Stimulated activated CD8-positive, alpha-beta memory T cell treated with anti-CD3 and anti-CD28 coated beads, Interleukin-4, amount 100 ng/mL, for 1 hour (primary cell): ENCODE measurements around the gene CCDC169.
"Not testable (repeated sequence)": the region's sequence is repeated elsewhere in the genome, so short reads cannot be mapped to it uniquely, and the experiment has no call there.

Experiments used
- DNase-seq, 2 donors: peaks; one replicate each; pipeline ENCODE4 v3.0.0-alpha.2; 2020; ENCODE audit warnings: low read depth in 2 of 2, low spot score in 1 of 2

The CCDC169 gene

GRCh38 chr13:36319793-36320192 lies 22.2 kb upstream of the CCDC169 start:
- not testable (repeated sequence) for DNase-seq

- no peak for DNase-seq
Observed at GRCh38 chr13:36313047-36313969, 15.7 kb upstream of the CCDC169 start.

- no peak for DNase-seq
Observed at GRCh38 chr13:36310417-36311108, 12.9 kb upstream of the CCDC169 start.

GRCh38 chr13:36302289-36302688 lies 4.7 kb upstream of the CCDC169 start:
- DNase-seq = no peak

GRCh38 chr13:36299469-36299868 lies 1.9 kb upstream of the CCDC169 start:
- not testable (repeated sequence) for DNase-seq

- DNase-seq = no peak
Observed at GRCh38 chr13:36298535-36299068, 988 bp upstream of the CCDC169 start.

- no peak for DNase-seq
Observed at GRCh38 chr13:36294096-36294495, 3.5 kb downstream of the CCDC169 start.

GRCh38 chr13:36293497-36293896 lies 4.1 kb downstream of the CCDC169 start:
- no peak for DNase-seq

GRCh38 chr13:36288794-36289391 lies 8.7 kb downstream of the CCDC169 start:
- no peak for DNase-seq

- DNase-seq = no peak
Observed at GRCh38 chr13:36286006-36286405, 11.6 kb downstream of the CCDC169 start.

- no peak for DNase-seq
Observed at GRCh38 chr13:36282821-36283432, 14.7 kb downstream of the CCDC169 start.

GRCh38 chr13:36275190-36276002 lies 22.2 kb downstream of the CCDC169 start:
- DNase-seq = no peak

- DNase-seq = no peak
Observed at GRCh38 chr13:36273431-36273830, 24.2 kb downstream of the CCDC169 start.

GRCh38 chr13:36261976-36262375 lies 35.6 kb downstream of the CCDC169 start:
- DNase-seq = no peak

- DNase-seq = no peak
Observed at GRCh38 chr13:36261011-36261410, 36.6 kb downstream of the CCDC169 start.

GRCh38 chr13:36259361-36260137 lies 38.1 kb downstream of the CCDC169 start:
- DNase-seq = no peak

GRCh38 chr13:36258831-36259230 lies 38.8 kb downstream of the CCDC169 start:
- no peak for DNase-seq

GRCh38 chr13:36251526-36251925 lies 46.1 kb downstream of the CCDC169 start:
- DNase-seq = no peak

GRCh38 chr13:36251017-36251416 lies 46.6 kb downstream of the CCDC169 start:
- DNase-seq = no peak

GRCh38 chr13:36248700-36249099 lies 48.9 kb downstream of the CCDC169 start:
- no peak for DNase-seq
